NOMO-1 (cell line): ENCODE results near the gene LRRN1.

Experiments used
- DNase-seq, 2 experiments: peaks; one replicate each; lab custom pipeline; 2025; ENCODE audit not compliant: unreplicated experiment in 2 of 2; lab: John Stamatoyannopoulos, UW

Gene LRRN1

DNA sequence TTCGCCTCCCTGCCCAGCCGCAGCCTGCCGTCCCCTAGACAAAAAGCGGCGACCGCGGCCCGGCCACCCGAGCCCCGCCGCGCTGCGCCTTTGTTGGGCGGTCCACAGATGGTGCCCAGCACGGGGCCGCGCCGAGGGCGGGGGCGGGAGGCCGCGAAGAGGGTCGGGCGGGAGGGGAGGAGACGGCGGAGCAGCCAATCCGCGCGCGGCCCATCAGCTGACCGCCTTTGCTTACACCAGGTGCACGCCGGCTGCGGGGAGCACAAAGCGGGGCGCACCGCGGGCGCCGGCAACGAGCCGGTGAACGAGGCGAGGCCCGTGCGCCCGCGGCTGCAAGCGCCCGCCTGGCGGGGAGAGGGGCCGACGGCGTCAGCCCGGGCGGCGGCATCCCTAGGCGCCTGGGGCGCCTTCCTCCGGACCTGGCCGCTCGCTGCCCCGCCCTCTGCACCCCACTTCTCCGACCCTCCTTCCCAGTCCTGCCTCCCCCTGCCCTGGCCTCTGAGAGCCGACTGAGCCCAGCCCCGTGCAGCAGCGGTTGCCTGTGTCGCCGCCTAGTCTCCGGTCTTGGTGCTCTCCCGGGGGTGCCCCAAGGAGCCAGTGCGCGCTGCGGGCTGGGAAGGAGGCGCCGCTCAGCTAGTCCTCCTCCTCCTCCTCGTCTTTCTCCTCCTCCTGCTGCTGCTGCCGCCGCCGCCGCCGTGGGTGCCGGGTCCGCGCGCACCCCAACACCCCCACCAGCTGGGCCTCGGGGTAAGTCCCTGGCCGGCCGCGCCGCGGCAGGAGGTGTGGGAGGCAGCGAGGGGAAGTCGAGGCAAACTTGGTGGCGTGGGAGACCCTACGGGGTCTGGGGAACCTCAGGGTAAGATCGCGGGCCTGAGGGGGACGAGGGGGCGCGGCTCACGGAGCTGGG is at the start of gene LRRN1:
Gene LRRN1 (plus strand): TSS at position 259 of the 907 bp plus-strand sequence. CDS start 45,211 bp downstream, outside the sequence.
- no peak for DNase-seq

DNA sequence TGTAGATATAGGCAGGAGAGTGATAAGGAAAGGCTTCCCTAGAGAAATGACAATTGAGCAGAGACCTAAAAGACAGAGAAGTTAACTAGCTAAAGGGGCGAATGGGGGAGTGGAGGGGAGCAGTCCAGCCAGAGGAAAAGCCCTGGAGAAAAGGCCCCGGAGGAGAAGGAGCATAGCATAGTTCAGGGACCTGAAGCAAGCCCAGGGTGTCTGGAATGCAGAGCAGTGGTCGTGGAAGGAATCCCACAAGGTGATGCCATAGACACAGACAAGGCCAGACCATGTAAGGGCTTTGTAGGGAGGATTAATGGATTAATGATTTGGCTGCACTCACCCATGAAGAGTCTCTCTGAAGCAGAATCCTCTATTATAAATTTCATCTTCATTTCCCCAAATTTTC is 45.8 kb upstream of the LRRN1 start:
- DNase-seq, result no peak

DNA sequence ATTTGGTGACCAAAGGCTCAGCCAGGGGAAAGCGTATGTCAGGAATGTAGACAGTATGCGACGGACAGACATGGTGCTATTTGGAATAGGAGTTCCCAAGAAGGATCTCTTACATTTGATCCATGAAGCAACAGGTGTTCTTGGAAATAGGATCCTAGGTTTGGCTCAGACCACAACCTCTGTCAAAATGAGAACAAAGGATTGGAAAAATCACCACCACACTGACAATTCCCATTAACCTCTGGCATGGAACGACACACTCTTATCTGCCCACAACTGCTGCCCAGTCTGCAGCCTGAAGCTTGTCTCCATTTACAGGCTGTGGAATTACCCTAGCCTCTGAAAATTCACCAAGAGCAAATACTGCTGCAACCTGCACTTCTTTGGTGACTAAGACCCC is 33.6 kb upstream of the LRRN1 start:
- no peak for DNase-seq

DNA sequence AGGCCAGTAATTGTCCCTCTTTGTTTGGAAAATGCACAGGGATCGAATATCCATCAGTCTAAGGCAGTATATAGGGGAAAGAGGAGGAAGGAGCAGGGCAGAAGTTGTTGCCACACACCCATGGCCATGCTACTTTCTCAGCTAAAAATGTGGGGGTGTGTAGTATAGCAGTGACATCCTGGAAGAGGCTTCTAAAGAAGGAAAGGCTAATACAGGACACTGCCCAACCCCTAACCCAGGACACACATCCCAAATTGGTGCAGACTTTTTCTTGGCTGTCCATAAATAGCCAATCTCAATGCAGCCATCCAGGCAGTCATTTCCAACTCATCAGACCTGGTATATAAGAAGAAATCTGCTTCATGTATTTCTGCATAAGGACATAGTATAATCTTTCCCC is 33.1 kb upstream of the LRRN1 start:
- no peak for DNase-seq

DNA sequence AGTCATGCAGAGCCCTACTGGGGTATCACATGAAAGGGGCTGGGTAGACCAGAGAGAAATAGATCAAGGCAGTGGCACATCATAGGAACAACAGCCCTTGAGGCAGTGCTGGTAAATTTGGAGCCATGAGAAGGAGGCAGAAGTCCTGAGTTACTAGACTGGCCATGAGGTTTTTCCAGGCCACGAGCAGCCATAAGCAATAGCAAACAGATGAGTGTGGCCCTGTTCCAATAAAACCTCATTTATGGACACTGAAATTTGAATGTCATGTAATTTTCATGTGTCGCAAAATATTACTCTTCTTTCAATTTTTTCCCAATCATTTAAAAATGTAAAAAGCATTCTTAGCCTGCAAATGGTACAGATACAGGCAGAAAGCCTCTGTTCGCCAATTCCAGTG is 28.1 kb upstream of the LRRN1 start:
- no peak for DNase-seq

DNA sequence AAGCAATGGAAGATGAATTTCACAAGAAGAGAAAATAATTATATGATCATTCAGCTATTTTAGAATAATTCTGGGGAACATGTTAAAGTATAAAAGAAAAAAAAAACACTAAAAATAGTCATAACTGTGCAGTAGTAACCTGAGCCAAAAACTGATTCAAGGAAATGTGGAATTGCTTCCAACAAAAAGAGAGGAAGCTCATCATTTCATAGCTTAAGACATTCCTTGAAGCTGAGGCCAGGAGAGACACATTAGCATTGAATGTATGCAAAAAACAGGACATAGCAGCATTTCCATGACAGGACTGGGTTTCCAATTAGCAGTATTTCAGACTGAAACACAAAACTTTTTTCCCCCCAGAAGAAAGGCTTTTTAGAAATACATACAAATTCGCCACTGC is 27.7 kb upstream of the LRRN1 start:
- no peak for DNase-seq

DNA sequence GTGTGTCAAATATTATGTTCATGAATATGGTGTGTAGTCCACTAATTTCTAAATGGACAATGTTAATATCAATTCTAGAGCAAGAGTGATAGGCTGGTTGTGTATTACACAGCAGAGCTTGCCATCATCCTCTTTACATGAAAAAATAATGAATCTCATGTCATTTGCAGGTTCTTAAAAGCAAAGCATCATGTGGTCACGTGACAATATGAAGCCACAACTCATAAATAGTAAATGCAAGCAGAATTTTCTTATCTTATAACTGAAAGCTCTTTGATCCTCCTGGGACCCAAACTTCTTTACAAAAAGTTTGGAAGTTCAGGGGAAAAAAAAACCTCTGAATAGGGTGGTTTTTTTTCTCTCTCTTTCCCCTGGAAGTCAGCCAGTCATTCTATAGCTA is 26.9 kb upstream of the LRRN1 start:
- no peak for DNase-seq

DNA sequence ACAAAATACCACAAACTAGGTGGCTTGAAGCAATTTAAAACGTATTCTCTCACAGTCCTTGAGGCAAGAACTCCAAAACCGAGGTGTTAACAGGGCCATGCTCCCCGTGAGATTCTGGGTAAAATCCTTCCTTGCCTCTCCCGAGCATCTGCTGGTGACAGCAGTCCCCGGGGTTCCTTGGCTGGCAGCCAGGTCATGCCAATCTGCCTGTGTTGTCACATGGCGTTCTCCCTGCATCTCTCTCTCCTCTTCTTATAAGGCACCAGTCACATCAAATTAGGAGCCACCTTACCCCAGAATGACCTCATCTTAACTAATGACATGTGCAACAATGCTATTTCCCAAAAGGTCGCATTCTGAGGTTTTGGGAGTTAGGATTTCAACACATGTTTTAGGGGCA is 26.3 kb upstream of the LRRN1 start:
- DNase-seq, result no peak

DNA sequence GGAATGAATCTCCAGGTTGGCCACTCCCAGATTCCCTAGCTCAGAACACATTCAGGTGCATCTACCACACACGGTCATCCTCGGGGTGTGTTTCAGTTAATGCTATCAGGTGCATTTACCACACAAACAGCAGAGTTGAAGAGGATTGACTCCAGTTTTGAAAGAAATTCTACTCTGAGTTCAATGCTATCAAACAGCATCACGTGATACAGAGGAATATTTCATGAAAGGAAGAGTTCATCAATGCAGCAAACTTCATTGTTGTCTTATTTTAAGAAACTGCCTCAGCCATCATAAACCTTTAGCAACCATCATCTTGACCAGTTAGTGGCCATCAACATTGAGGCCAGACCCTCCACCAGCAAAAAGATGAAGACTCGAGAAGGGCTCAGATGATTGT is 22.6 kb upstream of the LRRN1 start:
- no peak for DNase-seq

DNA sequence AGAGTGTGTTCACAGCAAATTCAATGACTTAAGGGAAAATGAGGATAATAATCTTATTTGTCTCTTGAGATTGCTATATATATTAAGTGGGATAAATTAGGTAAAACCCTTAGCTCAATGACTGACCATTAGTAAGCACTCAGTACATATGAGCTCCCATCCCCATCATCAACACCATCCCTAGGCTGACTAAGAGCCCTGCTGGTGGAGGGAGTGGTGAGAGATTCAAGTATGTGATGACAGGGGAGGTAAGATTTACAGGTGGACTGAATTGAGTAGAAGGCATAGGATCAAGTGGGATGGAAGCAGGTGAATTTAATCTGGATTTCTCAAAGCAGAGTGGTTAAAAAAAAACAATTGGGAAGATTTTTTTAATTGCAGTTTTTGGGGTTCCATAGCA is 21.0 kb upstream of the LRRN1 start:
- DNase-seq, result no peak

DNA sequence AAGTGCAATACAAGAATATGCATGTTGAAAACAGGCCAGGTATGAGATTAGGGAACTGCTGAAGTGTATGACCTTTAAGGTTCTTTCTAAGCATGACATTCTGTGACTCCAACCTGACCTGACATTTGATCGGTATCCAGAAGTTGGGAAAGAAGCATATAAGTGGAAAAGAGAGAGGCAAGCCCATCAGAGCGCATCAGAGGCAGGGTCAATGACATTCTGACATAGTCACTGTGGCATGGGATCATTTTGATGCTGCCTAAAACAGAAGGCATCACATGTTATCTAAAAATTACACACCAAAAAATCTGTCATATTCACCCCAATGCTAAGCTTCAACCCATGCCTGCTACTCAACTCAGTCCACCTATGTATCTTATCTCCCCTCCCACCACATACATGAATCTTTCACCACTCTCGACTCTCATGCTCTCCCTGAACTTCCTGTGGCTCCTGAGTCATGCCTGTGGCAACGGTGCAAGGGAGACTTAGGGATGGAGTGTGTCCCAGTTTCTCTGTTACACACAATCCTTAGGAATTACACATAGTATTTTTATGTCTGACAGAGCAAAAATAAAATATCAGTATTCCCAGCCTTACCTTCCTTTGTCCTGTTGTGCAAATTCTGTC is 20.5 kb upstream of the LRRN1 start:
- no peak for DNase-seq

DNA sequence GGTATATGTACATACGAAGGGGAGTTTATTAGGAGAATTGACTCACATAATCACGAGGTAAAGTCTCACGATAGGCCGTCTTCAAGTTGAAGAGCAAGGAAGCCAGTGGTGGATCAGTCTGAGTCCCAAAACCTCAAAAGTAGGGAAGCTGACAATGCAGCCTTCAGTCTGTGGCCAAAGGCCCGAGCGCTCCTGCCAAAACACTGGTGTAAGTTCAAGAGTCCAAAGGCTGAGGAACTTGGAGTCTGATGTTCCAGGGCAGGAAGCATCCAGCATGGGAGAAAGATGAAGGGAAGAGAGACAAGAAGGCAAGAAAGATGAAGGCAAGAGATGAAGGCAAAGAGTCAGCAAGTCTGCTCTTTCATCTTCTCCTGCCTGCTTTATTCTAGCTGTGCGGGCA is 16.8 kb upstream of the LRRN1 start:
- no peak for DNase-seq

DNA sequence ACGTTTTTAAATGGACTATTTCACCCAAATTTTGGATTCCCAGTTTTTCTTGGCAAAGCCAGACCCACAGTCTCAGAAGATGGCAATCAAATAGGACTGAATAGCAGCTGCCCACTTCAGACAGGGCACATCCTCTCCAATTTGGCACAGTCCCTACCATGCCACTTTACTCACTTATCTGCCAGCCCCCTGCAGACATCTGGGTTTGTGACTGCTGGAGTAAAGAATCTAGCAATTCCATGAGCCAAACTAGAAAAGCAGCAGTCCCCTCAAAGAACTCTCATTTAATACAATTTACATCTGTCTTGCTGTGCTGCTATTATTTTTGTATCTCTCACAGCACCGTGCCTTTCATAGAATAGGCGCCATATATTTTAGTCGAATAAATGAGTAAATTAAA is 16.0 kb upstream of the LRRN1 start:
- DNase-seq, result no peak

DNA sequence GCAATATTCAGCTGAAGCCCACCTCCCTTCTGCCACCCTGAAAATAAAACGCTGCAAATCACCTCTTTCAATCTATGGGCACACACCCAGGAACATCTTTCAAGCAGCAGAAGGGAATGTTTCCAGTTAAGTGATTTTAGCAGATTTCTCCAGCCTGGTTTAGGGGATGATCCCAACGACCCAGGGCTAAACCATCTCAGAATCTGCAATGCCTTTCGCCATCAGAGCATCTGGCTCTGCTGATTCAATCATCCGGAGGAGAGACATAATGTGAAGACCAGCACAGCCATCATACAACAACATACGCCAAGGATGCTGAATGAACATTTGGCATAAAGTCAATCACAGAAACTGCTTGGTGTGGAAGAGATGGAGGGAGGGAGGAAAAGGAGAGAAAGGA is 15.5 kb upstream of the LRRN1 start:
- DNase-seq, result no peak

DNA sequence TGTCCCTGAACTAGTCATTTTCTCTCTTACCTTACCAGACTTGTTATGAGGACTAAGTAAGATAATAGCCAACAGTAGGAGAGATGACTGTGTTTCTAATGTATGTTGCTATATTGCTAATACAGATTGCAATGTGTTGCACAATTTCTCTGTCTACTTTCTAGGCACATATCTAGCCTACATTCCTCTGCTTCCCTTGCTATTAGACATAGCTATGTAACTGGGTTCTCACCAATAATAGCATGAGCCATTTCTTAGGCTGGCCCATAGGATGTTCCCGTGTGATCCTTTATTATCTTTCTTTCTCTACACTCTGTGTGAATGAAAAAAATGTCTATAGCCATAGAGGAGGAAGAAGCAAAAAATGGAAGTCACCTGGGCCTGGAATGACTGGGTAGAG is 6.8 kb upstream of the LRRN1 start:
- DNase-seq, result no peak

DNA sequence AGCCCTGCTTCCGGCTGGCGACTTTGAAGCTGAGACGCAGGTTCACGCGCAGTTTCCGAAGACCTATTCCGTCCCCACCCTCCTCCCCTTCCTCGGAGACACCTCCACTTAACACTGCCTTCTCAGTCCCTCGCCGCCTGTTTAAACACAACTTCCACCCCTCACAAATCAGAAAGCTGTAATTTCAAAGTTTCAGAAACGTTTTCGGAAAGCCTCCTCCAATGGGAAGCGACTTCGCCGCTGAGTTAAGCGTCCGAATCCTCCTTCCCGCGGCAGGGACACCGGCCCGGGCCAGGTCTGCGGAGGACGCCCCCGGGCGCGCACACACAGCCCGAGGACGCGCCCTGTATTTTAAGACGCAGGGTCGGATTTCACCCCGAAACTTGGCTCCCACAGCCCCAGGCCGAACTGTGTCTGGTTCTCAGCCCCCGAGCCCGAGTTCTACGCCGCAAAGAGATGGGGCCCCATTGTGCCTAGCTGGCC is 559 bp upstream of the LRRN1 start:
- no peak for DNase-seq

DNA sequence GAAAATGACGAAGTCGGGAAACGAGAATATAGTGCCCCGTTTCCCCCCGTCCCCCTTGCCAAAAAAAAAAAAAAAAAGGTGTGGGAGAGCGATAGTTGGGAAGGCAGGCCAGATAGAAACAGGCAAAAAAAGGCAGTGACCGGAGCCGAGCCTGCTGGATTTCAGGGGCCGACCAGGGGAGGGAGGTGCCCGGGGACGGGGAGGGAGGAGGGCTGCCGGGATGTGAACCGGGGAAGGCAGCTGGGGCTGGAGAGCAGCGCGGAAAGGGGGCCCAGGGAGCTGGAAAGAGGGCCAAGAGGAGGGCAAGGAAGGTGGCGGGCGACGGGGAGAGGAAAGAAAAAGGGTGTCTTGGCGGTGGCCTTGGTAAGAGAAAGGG is 837 bp downstream of the LRRN1 start:
- no peak for DNase-seq

DNA sequence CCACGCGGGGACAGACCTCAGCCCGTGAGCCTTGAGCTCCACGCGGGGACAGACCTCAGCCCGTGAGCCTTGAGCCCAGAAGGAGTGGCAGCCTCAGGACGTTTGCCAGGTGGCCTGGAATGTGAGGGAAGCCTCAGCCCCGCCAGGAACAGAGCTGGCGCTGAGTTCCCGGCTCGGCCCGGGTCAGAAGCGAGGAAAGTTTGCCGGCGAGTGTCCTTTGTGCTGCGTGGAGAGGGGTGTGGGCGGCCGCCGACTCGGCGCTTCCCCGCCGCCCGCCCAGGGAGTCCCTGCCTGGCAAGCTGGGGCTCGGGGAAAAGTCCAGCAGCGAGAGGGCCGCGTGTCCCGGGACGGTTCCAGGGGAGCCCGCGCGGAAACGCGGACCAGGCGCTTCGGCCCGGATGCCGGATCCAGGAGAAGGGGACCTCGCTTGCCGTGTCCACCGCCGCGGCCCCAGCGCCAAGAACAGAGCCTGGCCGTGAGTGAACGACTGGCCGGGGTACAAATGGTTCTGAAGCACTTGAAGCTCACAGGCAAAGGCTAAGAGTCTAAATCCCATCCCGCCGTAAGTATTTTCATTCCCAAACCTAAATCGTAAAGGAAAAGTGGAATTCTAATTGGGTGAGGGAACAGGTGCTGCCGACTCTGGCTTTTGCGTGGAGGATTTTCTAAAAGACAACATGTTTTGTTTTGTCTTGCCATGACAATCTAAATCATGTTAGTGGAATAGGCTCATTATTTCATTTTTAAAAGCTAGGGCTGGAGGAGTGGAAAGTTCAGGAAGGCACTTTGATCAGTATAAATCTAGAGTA is 1.7 kb downstream of the LRRN1 start:
- no peak for DNase-seq

DNA sequence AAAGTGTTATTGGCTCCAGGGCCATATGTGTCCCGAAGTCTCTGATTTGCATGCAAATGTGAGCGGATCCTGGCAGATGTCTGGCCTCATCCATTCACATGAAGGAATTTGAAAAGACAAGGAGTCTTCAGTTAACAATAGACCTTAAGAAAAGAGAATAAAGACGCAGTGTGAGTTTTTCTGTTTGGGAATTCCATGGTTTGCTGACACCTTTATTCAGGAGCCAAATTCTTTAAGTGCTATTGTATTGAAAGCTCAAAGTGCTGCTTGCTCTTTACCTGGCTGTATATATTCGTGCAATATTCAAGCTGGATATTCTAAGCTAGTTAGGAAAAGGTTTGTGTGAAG is 2.2 kb downstream of the LRRN1 start:
- DNase-seq, result no peak

DNA sequence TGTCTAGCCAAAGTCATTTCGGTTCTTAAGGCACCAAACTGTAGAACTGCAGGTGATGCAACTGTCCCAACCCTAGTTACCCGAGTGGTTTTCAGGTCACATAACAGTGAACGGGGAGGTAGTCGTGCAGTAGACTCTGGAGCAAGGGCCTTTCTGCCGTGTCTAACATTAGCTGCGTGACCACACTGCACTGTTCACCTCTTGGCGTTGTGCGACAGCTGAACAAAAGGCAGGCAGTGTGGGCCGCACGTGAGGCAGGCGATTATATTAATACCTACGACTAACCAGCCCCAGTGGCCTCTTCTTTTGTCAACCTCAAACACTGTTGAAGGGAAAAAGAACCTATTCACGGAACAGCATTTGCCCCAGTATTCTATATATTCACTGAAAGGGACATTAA is 2.8 kb downstream of the LRRN1 start:
- no peak for DNase-seq

DNA sequence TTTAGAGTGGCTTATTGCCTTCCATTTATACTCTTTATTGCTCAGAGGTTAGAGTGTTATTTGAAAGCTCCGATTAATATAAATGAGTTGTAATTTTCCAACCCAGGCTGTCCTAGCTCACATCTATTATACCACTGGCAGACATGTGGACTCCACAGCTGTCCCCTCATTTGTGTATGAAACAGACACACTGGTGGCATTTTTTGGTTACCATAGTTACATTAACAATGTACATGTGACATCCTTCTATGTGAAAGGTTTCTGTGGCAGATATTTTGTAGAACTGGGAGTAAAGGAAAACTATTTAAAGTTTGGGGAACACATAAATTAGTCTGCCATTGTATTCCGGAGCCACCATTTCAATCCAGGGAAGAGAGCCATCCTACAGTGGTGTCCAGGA is 5.3 kb downstream of the LRRN1 start:
- no peak for DNase-seq

DNA sequence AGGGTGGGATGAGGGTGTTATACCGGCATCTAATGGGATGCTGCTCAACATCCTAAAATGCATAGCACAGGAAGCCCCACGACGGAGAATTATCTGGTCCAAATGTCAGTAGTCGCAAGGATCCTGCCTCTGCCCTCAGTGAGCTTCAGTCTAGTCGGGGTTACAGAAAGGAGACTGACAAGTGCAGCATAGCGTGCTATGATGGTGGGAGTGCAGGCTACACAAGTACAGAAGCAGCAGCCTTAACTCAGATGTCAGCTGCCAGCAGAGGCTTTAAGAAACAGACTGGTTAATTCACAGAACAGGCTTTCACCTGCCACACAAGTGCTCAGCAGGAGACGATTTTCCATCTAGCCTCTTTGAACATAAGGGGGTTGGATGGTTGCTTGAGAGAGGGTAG is 6.9 kb downstream of the LRRN1 start:
- no peak for DNase-seq
